ENCODE measurements around the gene BARHL1. TPM values are rescaled to one million over a fixed set of nuclear protein-coding genes. Genes with fewer than 3 reads are reported as not detected.

BARHL1 gene
- total RNA-seq, 1 experiment from 2014 or later, result not detected

DNA sequence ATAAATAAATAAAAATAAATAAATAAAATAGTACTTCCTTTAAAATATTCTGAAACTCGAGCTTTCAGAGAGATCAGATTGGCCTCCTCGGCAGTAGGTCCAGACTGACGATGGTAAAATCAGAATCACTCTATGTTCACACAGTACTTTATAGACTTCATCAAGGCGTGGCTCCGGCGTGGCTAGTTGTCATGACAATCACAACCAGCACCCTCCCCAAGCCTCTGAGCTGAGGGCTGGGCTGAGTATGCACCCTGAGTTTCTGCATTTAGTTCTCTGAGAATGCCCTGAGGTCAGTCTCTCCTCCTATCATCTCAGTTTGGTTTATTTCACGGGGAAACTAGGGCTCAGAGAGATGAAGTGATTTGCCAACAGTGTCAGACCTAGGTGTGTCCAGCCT lies 43.3 kb upstream of the BARHL1 start:
- no peak overlapping the region for H2AFZ ChIP-seq (ENCODE audit: low read depth, low read length, poor library complexity, severe bottlenecking)
- H3K9ac ChIP-seq (ENCODE audit: low read length), result no peak overlapping the region
- ChIA-PET POLR2A (no interaction called here), CTCF (interaction anchor here (0.6 kb wide), 1 partner anchor 282 kb away, joined by 3 read pairs; no protein-coding TSS in a partner anchor), RAD21 (ENCODE audit: low non-redundant PET in 1 of 2, low total read pairs in 2 of 2, uncharacterized antibody in 2 of 2, unreplicated experiment in 2 of 2) (no interaction called here)
- H3K9me2 ChIP-seq (ENCODE audit: insufficient read depth), result no peaks in the 10 kb centered on the region
- H3K9me3 ChIP-seq (ENCODE audit: control insufficient read depth in 1 of 2, insufficient read depth in 1 of 2, low read depth in 1 of 2, low read length in 2 of 2), result no peaks in the 10 kb centered on the region
- H4K20me1 ChIP-seq (ENCODE audit: insufficient read depth), result no peaks in the 10 kb centered on the region
- no peaks in the 10 kb centered on the region for H3K4me1 ChIP-seq (ENCODE audit: control insufficient read depth in 1 of 2, insufficient read depth in 2 of 2, low read length in 2 of 2)
- DNase-seq (ENCODE audit: low read depth, low spot score) (no peak), ATAC-seq (no peak)
- no peaks in the 10 kb centered on the region for H3K79me2 ChIP-seq (ENCODE audit: insufficient read depth, low read length)
- no peak for TF ChIP-seq TCF7L2 (IDR thresholded peaks at IDR 0.05; ENCODE audit: borderline replicate concordance, extremely low read depth, insufficient read depth, insufficient read length)
- TF ChIP-seq POLR2AphosphoS5 (IDR thresholded peaks at IDR 0.05; ENCODE audit: low read depth, low read length), result no peak
- TF ChIP-seq EGR1 (IDR thresholded peaks at IDR 0.05; ENCODE audit: low read depth), result no peak
- TF ChIP-seq CEBPB (IDR thresholded peaks at IDR 0.05; ENCODE audit: low read depth), result no peak
- TF ChIP-seq, protein P1, sequence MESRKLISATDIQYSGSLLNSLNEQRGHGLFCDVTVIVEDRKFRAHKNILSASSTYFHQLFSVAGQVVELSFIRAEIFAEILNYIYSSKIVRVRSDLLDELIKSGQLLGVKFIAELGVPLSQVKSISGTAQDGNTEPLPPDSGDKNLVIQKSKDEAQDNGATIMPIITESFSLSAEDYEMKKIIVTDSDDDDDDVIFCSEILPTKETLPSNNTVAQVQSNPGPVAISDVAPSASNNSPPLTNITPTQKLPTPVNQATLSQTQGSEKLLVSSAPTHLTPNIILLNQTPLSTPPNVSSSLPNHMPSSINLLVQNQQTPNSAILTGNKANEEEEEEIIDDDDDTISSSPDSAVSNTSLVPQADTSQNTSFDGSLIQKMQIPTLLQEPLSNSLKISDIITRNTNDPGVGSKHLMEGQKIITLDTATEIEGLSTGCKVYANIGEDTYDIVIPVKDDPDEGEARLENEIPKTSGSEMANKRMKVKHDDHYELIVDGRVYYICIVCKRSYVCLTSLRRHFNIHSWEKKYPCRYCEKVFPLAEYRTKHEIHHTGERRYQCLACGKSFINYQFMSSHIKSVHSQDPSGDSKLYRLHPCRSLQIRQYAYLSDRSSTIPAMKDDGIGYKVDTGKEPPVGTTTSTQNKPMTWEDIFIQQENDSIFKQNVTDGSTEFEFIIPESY (IDR thresholded peaks at IDR 0.05; ENCODE audit: extremely low read depth, insufficient replicate concordance, low read length), result no peak
- TF ChIP-seq, protein P2, sequence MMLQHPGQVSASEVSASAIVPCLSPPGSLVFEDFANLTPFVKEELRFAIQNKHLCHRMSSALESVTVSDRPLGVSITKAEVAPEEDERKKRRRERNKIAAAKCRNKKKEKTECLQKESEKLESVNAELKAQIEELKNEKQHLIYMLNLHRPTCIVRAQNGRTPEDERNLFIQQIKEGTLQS (IDR thresholded peaks at IDR 0.05), result no peak
- no peak for TF ChIP-seq SRF (IDR thresholded peaks at IDR 0.05; ENCODE audit: low read depth)
- TF ChIP-seq POLR2A (IDR thresholded peaks at IDR 0.05; ENCODE audit: borderline replicate concordance, extremely low read depth, insufficient read depth, insufficient read length), result no peak
- no peak for TF ChIP-seq YY1 (IDR thresholded peaks at IDR 0.05; ENCODE audit: extremely low read depth, insufficient replicate concordance, low read depth, low read length)
- no peak for TF ChIP-seq ELF1 (IDR thresholded peaks at IDR 0.05; ENCODE audit: borderline replicate concordance, low read depth)
- TF ChIP-seq, protein P3, sequence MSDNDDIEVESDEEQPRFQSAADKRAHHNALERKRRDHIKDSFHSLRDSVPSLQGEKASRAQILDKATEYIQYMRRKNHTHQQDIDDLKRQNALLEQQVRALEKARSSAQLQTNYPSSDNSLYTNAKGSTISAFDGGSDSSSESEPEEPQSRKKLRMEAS (IDR thresholded peaks at IDR 0.05), result no peak
- no peak for TF ChIP-seq EZH2 (IDR thresholded peaks at IDR 0.05)
- no peak for TF ChIP-seq FOSL1 (IDR thresholded peaks at IDR 0.05; ENCODE audit: low read depth)
- TF ChIP-seq RAD21 (IDR thresholded peaks at IDR 0.05; ENCODE audit: low read depth), result no peak
- TF ChIP-seq, protein P4, sequence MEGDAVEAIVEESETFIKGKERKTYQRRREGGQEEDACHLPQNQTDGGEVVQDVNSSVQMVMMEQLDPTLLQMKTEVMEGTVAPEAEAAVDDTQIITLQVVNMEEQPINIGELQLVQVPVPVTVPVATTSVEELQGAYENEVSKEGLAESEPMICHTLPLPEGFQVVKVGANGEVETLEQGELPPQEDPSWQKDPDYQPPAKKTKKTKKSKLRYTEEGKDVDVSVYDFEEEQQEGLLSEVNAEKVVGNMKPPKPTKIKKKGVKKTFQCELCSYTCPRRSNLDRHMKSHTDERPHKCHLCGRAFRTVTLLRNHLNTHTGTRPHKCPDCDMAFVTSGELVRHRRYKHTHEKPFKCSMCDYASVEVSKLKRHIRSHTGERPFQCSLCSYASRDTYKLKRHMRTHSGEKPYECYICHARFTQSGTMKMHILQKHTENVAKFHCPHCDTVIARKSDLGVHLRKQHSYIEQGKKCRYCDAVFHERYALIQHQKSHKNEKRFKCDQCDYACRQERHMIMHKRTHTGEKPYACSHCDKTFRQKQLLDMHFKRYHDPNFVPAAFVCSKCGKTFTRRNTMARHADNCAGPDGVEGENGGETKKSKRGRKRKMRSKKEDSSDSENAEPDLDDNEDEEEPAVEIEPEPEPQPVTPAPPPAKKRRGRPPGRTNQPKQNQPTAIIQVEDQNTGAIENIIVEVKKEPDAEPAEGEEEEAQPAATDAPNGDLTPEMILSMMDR (IDR thresholded peaks at IDR 0.05 in 2 of 3, conservative IDR thresholded peaks at IDR 0.05 in 1 of 3; ENCODE audit: borderline replicate concordance in 1 of 3, insufficient read depth in 1 of 3, low read depth in 2 of 3, low read length in 2 of 3), result no peak
- TF ChIP-seq JUND (IDR thresholded peaks at IDR 0.05), result no peak
- no peak for TF ChIP-seq EZH2phosphoT487 (IDR thresholded peaks at IDR 0.05; ENCODE audit: borderline replicate concordance)
- H3K4me2 ChIP-seq (ENCODE audit: low read length), result no peak overlapping the region
- H3K4me3 ChIP-seq (replicated peaks in 1 of 2; ENCODE audit: low read depth in 1 of 2, low read length in 2 of 2), result no peak overlapping the region
- intact Hi-C loops (cut with micrococcal nuclease), result no loop called here
- H3K36me3 ChIP-seq (ENCODE audit: control insufficient read depth in 1 of 2, insufficient read depth in 2 of 2, low read length in 2 of 2), result no peaks in the 10 kb centered on the region
- BruUV-seq (replicated peaks), result no TSS peak
- no peak overlapping the region for H3K27ac ChIP-seq (ENCODE audit: low read depth, low read length)
- no peaks in the 10 kb centered on the region for H3K27me3 ChIP-seq (ENCODE audit: insufficient read depth, low read length)

Measured in HCT116 (cell line).